ENCODE results near the gene TNS1. TPM values are rescaled to one million over a fixed set of nuclear protein-coding genes. Genes with fewer than 3 reads are reported as not detected.

Gene TNS1
- total and polyA plus RNA-seq, 2 donors from 2014 or later: 44.8 to 471 TPM

DNA sequence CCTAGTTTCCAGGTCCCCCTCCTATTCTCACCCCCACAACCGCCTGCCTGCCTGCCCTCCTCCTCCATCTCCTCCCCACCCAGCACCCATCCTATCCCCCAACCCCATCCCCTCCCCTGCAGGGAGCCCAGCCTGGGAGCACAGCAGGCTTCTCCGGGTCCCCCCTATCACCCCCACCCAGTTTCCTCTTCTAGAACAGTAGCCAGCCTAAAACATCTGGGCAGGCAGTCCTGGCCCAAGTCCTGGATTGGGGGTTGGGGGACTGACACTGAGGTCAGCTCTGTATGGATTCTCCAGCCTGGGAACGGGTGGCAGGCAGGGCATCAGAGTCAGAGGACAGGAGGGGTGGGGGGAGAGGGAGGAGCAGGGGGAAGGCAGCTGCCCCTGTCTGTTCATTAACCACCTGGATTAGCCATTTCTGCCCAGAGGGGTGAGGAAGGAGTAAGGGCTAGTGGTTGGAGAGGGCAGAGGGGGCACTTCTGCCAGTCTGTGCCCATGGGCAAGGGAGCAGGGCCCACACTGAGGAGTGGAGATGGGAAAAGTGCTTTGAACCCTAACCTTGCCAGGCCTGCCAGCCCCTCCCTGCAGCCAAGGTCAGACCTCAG lies 60.0 kb downstream of the TNS1 start:
- H3K27me3 ChIP-seq (ENCODE audit: control insufficient read depth, insufficient read depth, low read length): no peaks in the 10 kb centered on the region
- intact Hi-C loops (cut with DNase I): loop anchor here (10.0 kb wide), 1 partner anchor 48 kb away; no protein-coding TSS in a partner anchor
- no peaks in the 10 kb centered on the region for H3K9me3 ChIP-seq (ENCODE audit: control insufficient read depth in 2 of 3, insufficient read depth in 1 of 3, low read length in 3 of 3)
- peak overlapping the region; percentile 65 to 98 (median 93) for H3K4me3 ChIP-seq (ENCODE audit: low read length in 3 of 3)
- H3K4me1 ChIP-seq (ENCODE audit: control insufficient read depth in 2 of 3, insufficient read depth in 2 of 3, low read depth in 1 of 3, low read length in 3 of 3): peaks cover 3 to 55% (median 15%) of the 10 kb centered on the region in 3 donors
- DNase-seq: peak in 3 of 5 donors; percentile 47 to 78 (median 75)
- no peak for FAIRE-seq
- peaks cover 0 to 4% (median 0%) of the 10 kb centered on the region in 3 donors for H3K36me3 ChIP-seq (ENCODE audit: control insufficient read depth in 2 of 3, insufficient read depth in 3 of 3, low read length in 3 of 3)
- H3K27ac ChIP-seq (ENCODE audit: low read depth in 2 of 2, low read length in 2 of 2): peak overlapping the region; percentile 93 to 96
- peak overlapping the region in 2 of 3 donors; percentile 90 for H3K9ac ChIP-seq (ENCODE audit: low read length in 3 of 3)
- no peak for TF ChIP-seq CTCF (IDR thresholded peaks at IDR 0.05; ENCODE audit: borderline replicate concordance, extremely low read depth, insufficient read depth)

DNA sequence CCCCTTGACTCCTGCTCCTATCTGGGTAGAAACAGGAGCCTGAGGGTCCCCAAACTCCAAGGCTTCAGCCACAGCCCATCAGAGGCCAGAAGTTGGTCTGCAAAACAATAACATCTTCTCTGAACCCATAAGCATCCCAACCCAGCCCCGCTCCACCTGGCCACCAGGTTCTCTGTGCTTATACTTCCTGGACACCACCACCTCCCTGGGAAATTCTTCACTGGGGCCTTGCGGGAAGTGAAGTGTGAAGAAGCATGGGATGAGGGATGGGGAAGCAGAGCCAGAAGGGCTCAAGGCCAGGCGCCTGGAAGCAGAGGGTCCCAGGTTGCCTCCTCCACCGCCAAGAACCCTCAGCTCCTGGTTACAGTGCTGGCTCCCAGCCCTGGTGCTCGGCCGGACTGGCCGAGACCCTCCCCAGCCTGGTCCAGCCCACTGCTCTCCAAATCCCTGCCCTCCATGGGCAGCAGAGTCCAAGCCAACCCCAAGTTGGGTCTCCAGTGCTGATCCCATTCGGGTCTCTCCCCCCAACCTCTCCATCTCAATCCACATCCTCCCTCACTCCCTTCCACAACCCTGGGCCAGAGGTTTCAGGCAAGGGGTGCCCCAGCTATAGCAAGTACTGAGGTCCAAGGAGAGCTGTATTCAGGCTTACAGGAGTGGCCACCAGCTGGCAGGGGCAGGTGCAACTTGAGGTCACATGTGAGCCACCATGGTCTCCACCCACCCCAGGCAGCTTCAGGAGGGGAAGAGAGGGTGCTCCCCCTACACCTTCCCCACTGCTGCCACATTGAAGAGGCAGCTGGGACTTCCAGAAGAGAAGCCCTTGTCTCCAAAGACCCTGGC lies 60.7 kb downstream of the TNS1 start:
- no peak for TF ChIP-seq CTCF (IDR thresholded peaks at IDR 0.05; ENCODE audit: borderline replicate concordance, extremely low read depth, insufficient read depth)
- FAIRE-seq: no peak
- Histone ChIP-seq H3K36me3 (ENCODE audit: control insufficient read depth in 2 of 3, insufficient read depth in 3 of 3, low read length in 3 of 3) (peaks cover 0 to 4% (median 0%) of the 10 kb centered on the region in 3 donors), H3K9ac (ENCODE audit: low read length in 3 of 3) (peak overlapping the region in 2 of 3 donors; percentile 90), H3K4me1 (ENCODE audit: control insufficient read depth in 2 of 3, insufficient read depth in 2 of 3, low read depth in 1 of 3, low read length in 3 of 3) (peaks cover 3 to 55% (median 20%) of the 10 kb centered on the region in 3 donors), H3K4me3 (ENCODE audit: low read length in 3 of 3) (peak overlapping the region; percentile 17 to 98 (median 93)), H3K27ac (ENCODE audit: low read depth in 2 of 2, low read length in 2 of 2) (peak overlapping the region; percentile 93 to 96), H3K9me3 (ENCODE audit: control insufficient read depth in 2 of 3, insufficient read depth in 1 of 3, low read length in 3 of 3) (no peaks in the 10 kb centered on the region), H3K27me3 (ENCODE audit: control insufficient read depth, insufficient read depth, low read length) (no peaks in the 10 kb centered on the region)
- intact Hi-C loops (cut with DNase I): loop anchor here (10.0 kb wide), 1 partner anchor 47 kb away; no protein-coding TSS in a partner anchor
- DNase-seq: peak in 1 of 5 donors; percentile 75

DNA sequence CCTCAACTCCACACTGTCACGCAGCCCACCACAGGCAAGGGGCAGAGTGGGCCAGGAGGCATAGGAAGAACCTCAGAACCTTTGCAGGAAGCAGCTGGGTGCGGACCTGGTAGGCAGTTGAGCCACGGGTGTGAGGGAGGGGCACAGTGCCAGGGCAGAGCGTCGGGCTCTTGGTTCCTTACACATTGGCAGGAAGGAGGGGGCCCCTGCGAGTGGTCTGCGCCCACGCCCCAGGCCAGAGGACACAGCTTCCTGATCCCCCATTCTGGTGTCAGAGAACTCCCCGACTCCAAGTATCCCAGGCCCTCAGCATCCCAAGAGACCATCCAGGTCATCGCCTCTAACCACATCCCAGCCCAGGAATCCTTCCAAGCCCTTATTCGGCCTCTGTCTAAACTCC lies 61.5 kb downstream of the TNS1 start:
- no peak for TF ChIP-seq CTCF (IDR thresholded peaks at IDR 0.05; ENCODE audit: borderline replicate concordance, extremely low read depth, insufficient read depth)
- peak overlapping the region in 2 of 3 donors; percentile 90 for H3K9ac ChIP-seq (ENCODE audit: low read length in 3 of 3)

More for the DNA sequence above, 61.5 kb downstream of the TNS1 start:
- DNase-seq (peak in 1 of 5 donors; percentile 80), FAIRE-seq (no peak)
- Histone ChIP-seq H3K9me3 (ENCODE audit: control insufficient read depth in 2 of 3, insufficient read depth in 1 of 3, low read length in 3 of 3) (no peaks in the 10 kb centered on the region), H3K27me3 (ENCODE audit: control insufficient read depth, insufficient read depth, low read length) (no peaks in the 10 kb centered on the region), H3K4me3 (ENCODE audit: low read length in 3 of 3) (peak overlapping the region in 2 of 3 donors; percentile 93 to 98), H3K4me1 (ENCODE audit: control insufficient read depth in 2 of 3, insufficient read depth in 2 of 3, low read depth in 1 of 3, low read length in 3 of 3) (peaks cover 3 to 63% (median 24%) of the 10 kb centered on the region in 3 donors), H3K36me3 (ENCODE audit: control insufficient read depth in 2 of 3, insufficient read depth in 3 of 3, low read length in 3 of 3) (peaks cover 0 to 4% (median 0%) of the 10 kb centered on the region in 3 donors), H3K27ac (ENCODE audit: low read depth in 2 of 2, low read length in 2 of 2) (peak overlapping the region; percentile 93 to 96)
- intact Hi-C loops (cut with DNase I): loop anchor here (10.0 kb wide), 1 partner anchor 47 kb away; no protein-coding TSS in a partner anchor
